NCI-H82 (cell line): ENCODE data around the gene DOK6.

Source experiments
- DNase-seq: peaks from one replicate; lab custom pipeline; 2025; lab: John Stamatoyannopoulos, UW

DOK6 gene

DNA sequence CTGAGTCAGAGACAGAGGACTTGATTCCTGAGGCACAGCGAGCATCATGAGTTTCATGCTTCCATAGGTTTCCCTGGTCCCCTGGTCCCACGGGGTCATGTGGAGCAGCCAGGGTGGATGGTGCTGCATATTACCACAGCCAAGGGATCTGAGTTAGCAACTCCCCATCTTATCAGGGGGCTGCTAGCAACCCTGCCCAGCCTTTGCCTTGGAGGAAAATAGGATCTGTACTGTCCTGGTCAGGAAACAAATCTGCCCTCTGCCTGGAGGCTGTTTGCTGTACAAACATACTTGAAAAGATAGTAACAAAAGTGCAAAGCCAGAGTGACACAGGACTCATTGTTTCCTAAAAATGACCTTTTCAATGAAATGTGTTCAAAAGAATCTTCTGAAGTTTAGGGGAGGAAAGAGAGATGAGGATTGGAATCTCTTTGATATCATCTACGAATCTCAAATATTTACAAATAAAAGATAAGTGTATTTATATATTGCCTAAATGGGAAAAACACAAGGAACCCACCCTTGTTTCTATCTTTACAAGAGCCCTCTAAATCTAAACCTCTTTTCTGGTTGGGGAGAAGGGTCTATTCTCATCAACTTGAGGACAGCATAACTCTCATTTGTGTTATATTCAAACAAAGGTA lies 352.2 kb downstream of the DOK6 start:
- no peak for DNase-seq

DNA sequence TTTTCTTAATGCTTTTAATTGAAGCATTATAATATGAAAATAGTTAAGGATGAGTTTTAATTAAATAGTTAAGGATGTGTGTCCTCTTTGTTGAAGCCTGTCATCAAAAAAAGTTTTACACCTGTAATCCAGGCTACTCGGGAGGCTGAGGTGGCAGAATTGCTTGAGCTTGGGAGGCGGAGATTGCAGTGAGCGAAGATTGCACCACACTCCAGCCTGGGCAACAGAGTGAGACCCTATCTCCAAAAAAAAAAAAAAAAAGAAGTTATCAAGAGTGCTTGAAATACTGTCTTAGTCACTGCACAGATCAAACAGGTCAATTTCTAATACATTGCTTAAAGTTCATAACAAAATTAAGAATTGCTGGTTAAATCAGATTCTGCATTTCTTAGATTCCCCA lies 353.4 kb downstream of the DOK6 start:
- DNase-seq, result no peak

DNA sequence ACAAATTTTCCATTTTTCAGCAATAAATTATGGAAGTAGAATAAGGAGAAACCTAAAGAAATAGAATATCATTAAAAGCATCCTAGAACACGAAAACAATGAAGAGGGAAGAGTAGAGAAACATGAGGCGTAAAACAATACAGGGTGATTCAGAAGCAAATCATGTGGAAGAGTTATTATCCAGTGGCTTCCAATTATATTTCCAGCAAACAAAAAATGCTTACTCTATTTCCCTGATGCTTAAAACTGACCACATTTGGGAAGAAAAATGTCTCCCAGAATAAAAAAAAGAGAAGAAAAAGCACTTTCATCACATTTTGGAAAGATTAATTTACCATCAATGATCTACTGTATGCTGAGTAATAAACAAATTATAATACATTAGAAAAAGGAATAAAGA lies 354.4 kb downstream of the DOK6 start:
- no peak for DNase-seq

DNA sequence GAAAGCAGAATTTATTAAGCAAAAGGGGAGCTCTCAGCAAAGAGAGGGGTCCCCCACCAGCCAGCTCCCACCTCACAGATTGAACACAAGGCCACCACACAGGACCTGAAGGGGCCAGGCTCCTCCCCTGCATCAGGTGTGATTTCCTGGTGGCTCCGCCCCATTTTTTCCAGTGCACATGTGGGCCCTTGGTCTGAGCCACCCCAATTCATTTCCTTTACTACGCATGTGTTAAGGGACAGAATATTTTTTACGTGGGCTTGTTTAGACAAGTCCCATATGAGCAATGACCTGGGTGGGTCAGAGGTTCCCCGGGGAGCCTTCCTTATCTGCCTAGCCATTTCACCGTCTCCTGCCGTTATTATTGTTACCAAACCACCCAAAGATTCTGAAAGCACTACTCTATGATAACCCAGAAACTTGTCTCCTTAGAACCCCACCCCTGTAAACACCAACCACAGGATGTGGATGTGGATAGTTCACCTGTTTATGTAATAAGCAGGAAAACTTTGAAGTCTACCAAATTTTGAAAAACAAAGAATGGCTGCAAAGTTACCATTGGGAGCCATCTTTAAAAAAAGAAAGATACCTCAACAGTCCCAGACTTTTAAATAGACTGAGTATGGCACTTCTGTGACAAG lies 355.3 kb downstream of the DOK6 start:
- DNase-seq, result no peak

DNA sequence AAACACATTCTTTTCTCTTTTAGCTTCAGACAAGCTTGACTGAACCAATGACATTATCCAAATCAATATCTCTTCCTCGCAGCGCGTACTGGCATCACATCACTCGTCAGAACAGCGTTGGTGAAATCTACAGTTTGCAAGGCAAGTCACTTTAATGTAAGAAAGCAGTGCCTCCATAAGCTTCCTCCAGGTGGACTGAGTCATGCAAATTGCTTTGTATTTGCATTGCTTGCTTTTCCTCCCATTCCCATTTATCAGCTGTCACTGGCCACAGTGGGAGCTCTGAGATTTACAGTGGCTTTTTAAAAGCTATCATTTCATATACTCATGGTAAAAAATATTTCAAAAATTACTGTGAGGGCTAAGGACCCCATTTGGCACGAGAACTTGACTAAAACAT lies 357.0 kb downstream of the DOK6 start:
- DNase-seq, result no peak

DNA sequence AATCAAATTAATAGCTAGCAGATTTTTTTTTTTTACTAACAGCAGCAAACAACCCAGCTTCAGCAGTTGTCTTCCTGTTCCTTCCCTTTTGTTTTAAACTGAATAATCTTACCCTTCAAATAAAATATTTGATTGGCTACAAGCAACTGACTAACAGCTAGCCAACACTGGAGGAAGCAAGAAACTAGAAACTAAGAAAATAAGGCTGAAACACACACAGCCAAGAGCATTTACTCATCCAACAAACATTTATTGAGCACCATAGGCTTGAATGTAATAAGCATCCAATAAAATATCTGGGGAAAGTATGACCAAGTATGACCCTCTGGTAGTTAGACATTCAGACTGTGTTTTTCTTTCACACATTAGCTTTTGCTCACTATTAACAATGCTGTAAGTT lies 357.8 kb downstream of the DOK6 start:
- DNase-seq, result no peak

DNA sequence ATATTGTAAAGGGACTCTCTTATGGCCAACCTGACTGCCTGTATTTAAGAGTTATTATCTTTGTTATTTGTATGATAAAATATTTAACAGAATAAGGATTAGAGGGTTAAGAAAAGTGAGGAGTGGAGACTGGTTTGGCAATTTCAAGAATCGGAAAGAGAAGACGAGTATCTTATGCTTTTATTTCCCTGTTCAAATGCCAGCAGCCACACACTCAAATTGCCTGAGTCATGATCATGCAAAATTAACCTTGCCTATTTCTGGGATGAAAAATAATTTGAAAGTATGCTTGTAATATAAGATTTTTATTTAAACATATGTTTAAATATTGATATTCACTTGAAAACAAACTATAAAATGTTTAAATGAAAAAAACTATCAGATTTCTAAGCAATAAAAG lies 358.4 kb downstream of the DOK6 start:
- no peak for DNase-seq

DNA sequence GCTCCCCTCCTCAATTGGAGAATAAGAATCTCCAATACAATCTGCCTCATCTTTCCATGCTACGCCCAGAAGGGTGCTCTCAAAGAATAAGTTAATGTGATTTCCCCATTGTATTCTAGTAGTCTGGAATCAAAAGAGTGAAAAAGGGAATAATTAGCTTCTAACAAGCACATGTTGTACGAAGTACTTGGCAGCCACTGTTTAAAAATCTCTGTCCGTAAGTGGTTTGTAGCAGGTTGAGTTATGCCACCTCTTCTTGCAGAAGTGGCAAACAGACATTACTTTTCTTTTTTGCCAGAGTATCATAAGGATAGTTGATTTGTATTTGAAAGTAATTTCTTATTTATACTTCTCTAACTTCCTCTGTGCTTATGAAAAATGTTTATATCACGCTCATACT lies 362.3 kb downstream of the DOK6 start:
- DNase-seq, result no peak

DNA sequence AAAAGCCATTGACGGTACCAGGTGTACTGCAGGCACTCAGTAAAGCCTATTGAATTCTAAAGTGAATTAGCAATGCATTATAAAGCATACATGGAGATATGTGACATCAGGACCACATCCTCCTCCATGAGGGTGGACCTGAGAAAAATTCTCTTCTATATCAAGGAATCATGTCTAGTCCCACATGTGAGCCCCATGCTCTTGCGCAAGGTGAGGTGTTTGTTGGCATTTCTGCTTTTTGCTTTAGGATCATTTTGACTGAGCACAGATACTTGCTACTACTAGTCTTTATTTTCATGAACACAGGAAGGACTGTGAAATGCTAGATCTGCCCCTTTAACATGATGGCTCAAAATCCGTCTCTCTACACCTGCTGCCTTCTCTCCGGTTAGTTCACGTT lies 363.1 kb downstream of the DOK6 start:
- no peak for DNase-seq

DNA sequence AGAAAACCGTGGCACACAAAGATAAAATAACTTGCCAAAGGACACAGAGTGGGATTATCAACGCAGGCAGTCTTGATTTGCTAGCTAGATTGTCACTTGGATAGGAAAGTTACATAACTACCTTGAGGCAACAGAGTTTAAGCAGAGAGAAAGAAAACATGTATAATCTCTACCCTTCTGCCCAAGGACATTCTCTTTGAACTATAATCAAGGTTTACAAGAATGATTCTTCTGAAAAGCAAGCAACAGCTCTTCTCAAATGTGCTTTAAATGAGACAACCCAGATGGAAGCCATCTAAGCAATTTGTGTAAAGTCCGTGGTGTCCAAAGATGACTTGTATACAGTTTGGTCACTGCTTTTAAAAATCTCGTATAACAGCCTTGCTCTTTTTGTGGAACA lies 369.6 kb downstream of the DOK6 start:
- no peak for DNase-seq

DNA sequence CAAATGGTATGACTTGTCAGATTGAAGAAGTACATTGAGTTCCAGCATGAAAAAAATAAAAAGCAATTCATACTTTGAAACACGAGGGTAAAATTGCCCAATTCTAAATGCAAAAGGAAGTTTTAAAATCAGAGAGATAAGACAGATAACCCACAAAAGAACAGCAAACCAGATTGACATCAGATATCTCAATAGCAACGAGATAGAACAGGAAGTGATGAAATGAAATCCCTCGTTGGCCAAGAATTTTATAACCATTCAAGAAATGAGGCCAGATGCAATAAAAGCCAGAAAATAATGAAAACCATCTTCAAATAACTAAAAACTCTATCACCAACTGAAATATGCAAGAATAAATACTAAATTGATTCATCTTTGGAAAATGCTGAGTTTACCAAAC lies 374.1 kb downstream of the DOK6 start:
- DNase-seq, result no peak

DNA sequence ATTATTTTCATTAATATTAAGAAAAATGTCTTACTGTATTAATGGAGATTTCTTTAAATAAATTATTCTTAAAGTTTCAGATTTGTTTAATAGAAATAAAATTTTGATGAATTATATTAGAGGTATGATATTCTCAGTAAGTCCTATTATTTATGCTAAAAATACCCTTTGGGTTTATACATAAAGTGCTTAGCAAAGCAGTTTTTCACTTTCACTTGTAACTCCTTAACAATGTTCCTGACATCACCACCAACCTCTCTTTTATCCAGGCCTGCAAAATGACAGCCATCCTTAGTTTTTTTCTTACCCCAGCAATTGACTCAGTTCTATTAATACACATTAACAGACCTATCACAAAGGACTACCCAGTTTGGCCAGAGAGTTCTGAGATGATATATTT lies 376.6 kb downstream of the DOK6 start:
- DNase-seq, result peak; percentile 1

DNA sequence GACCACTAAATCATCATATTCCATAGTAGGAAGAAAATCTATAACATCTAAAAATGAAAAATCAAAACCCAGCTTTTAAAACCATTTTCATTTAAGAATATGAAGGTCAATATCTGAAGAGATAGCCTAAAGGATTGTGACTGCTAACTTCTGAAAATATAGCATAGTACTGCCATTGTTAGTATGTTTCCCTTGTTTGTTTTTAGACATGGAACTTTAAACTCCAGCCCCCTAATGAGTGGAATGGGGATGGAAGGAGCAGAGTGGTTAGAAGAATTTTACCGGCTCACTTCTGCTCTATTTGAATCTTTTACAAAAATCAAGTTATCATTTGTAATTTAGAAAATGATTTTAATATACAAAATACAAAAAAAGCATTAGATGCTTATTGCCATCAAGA lies 378.0 kb downstream of the DOK6 start:
- DNase-seq, result no peak

DNA sequence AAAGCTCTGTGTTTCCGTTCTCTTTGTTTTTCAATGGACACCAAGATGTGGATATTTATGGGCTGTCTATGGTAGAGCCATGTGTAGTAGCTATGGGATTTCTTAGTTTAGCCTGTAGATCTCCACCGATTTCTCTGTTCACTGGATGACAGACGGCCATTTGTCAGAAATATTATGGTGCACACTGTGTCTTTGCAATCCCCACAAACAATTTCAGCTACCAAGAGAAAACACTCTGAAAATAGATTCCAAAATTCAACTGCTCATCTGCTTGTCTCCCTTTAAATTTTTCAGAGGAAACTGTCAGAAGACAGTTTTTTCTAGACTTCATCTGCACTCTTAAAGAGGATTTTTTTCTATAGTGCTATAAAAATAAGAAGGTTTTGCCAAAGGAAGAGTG lies 380.2 kb downstream of the DOK6 start:
- DNase-seq, result no peak

DNA sequence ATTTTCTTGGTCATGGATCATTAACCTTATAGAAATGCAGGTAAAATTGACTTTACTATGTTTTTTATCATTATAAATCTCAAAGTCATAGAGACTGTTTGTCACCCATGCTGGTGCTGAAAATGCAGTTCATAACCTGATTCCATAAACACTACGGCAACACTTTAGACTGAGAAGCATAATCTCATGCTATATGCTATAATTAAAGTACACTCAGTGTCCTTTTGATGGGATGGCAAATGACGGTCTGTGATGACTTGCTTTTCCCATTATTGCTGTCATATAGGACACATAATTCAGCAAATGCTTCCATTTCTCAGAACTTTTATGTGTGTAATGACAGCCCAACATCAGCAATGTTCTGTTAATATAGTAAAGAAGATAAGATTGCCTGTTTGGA lies 384.1 kb downstream of the DOK6 start:
- DNase-seq, result no peak

DNA sequence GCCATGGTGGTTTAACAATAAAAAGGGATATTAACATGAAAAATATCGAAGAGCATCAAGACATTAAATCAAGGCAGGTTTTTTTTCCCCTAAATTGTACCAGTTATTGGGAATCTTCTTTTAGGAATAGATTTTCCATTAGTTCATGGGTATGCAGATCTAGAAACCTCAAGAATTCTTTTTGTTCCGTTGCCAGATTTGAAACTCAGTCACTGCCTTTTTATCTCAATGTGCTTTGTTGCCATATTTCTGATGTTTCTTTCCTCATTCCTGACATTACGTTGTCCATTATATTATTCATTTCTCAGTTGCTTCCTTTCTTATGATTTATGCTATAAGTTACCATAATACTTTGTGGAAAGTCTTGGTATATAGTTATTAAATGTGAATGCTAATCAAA lies 384.8 kb downstream of the DOK6 start:
- no peak for DNase-seq

DNA sequence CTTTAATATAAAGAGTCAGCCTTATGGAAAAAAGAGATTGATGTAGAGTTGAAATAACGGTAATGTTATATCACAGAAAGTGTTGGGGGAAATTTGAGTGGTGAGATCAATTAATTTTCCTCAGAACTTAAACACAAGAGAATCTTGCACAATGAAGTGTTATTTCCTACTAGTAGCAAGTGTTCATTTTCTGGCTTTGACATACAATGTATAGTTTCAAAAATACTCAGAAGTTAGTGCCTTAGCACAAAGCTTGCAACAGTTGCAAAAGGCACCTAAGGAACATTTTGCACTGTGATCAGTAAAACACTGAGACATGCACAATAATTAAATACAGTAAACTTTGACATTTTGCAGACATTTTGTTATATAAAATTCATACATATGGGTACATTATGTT lies 385.7 kb downstream of the DOK6 start:
- DNase-seq, result no peak

DNA sequence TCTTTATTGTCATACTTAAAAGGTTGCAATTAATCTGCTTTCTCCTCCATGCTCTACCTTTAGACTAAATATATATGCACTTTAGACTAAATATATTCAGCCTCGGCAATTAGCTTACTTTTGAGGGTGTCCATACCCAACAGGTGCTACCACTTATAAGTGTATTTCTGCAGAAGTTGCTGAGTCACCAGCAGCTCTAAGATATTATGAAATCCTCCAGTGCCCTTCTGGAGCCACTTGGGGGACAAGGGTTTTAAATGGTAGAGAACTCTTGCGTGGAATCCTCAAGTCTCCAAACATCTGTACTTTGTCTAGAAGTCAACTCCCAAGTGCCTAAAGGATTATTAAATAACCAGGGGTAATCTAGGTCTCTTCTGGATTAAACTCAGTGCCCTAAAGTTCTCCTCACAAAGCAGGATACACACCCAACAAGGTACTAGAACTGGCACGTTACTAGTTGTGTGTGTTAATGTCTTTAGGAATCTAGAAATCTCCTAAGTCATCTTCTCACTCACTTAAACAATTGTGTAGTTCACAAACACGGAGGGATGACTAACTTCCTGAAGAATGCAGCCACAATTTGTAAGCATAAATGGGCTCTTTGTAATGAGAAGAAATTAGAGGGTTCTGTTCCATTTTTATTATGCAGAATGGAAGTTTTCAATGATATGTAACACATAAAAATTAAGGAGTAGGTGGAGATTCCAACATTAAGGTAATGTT lies 387.3 kb downstream of the DOK6 start:
- DNase-seq, result peak; percentile 4

DNA sequence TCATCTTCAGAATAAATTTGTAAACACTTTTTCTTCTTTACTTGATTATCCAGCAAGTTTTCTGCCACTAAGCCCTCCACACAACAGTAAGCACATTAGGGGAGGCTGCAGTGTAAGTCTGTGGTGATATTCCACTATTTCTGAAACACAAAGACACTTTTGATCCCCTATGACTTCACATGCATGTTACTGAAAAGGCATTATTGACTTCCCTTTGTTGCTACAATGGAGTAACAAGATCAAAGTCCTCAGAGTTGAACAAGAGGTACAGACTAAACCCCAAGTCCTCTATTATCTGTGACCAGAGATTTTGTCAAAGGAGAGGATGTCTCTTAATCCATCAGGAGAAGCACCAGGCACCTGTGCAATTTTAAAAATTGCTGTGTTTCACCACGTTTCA lies 389.1 kb downstream of the DOK6 start:
- DNase-seq, result no peak

DNA sequence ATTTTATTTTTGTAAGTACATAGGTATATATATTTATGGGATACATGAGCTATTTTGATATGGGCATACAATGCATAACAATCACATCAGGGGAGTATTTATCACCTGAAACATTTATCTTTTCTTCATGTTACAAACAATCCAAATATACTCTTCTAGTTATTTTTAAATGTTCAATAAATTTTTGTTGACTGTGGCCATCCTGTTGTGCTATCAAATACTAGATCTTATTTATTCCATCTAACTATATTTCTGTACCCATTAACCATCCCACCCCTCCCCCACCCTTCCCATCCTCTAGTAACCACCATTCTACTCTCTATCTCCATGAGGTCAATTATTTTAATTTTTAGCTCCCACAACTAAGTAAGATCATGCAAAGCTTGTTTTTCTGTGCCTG lies 390.0 kb downstream of the DOK6 start:
- DNase-seq, result no peak

DNA sequence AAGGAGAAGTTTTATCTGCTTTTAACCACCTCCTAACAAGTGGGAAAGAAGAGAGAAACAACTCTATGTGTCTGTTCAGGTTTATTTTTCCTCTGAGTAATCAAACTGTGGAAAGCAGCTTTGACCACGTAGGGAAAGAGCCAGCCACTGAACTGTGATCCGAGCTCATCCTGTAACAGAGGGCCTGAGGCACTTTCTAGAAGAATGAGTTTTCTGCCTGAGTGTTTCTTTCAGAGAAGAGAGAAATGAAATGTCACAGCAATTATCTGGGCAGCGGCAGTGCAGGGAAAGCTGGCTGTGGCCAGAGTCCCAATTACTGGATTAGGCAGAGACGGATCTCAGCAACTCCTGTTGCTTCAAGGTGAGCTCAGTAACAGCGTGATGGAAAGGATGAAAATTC lies 395.1 kb downstream of the DOK6 start:
- DNase-seq, result peak; percentile 19

DNA sequence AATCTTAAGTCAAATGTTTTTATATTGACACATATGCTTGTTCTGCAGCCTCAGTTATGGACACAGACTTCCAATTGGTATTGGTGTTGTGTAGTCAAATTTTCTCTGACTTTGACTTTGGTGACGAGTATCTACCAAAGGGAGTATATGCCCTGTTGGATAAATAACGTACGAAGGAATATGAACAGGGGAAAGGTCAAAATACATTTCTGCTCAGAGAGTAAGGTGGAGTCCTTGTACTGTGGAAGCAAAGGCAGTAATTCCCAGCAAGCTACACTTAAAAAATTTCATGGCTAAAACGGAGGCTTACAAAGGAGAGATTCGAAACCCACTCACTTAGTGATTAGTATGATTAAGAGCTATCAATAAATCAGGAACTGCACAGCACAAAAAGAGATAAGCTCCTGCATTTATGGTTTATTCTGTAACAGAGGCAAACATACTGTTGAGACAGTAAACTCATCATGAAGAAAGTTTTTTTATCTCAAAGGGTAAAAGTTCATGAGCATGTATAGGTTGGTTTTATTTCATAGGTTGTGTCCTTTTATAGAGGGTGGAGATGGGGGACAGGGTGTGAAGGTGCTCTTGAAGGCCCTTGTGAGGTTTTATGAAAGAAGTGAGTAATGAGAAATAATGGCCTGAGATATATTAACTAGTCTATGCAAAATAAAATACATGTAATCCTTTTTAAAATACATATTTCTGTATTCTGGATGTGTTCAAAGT lies 404.3 kb downstream of the DOK6 start:
- DNase-seq, result no peak

DNA sequence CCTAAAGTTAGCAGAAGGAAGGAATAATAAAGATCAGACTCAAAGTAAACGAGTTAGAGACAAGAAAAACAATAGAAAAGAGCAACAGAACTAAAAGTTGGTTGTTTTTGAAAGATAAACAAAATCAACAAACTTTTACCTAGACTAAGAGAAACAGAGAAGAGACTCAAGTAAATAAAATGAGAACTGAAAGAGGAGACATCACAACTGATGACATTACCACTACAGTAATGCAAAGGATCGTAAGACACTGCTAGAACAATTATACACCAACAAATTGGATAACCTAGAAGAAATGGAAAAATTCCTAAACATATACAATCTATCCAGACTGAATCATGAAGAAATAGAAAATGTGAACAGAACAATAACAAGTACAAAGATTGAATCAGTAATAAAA lies 407.7 kb downstream of the DOK6 start:
- no peak for DNase-seq
